GM12865 (cell line): ENCODE results near the gene CAMK2N1.

Experiments used
- DNase-seq: peaks from one replicate; pipeline ENCODE4 v3.0.0; 2010; ENCODE audit warnings: low read depth
- H3K4me3 ChIP-seq: 2 replicates; pipeline ENCODE4 v1.5.1; 2011; ENCODE audit warnings: mild to moderate bottlenecking, low read depth, low read length, control low read depth
- CTCF ChIP-seq: IDR thresholded peaks from 2 replicates; pipeline ENCODE4 v1.5.1; 2011; ENCODE audit warnings: low read length, control low read depth, low read depth, inconsistent platforms; ENCODE audit not compliant: insufficient read depth; ENCODE audit errors: missing control alignments

CAMK2N1 gene

GRCh38 chr1:20496241-20496661 lies 10.2 kb upstream of the CAMK2N1 start:
- TF ChIP-seq CTCF = no peak
- DNase-seq = peak; percentile 21
- H3K4me3 ChIP-seq = no peak overlapping the region

- TF ChIP-seq CTCF = no peak
- no peak overlapping the region for H3K4me3 ChIP-seq
- no peak for DNase-seq
Measured at GRCh38 chr1:20495661-20496060, 9.7 kb upstream of the CAMK2N1 start.

- DNase-seq = no peak
- no peak overlapping the region for H3K4me3 ChIP-seq
- no peak for TF ChIP-seq CTCF
Measured at GRCh38 chr1:20494609-20495311, 8.8 kb upstream of the CAMK2N1 start.

- TF ChIP-seq CTCF = peak; percentile 98
- H3K4me3 ChIP-seq = no peak overlapping the region
Measured at GRCh38 chr1:20493839-20494608, 8.0 kb upstream of the CAMK2N1 start.

GRCh38 chr1:20493309-20493708 lies 7.3 kb upstream of the CAMK2N1 start:
- no peak for TF ChIP-seq CTCF
- H3K4me3 ChIP-seq = no peak overlapping the region
- no peak for DNase-seq

More at GRCh38 chr1:20493839-20494608, 8.0 kb upstream of the CAMK2N1 start:
- DNase-seq = peak; percentile 80

GRCh38 chr1:20492751-20493150 lies 6.7 kb upstream of the CAMK2N1 start:
- DNase-seq = no peak

More at GRCh38 chr1:20492751-20493150, 6.7 kb upstream of the CAMK2N1 start:
- no peak overlapping the region for H3K4me3 ChIP-seq
- no peak for TF ChIP-seq CTCF
